ENCODE data around the gene RPL41. TPM values are rescaled to one million over a fixed set of nuclear protein-coding genes. Genes with fewer than 3 reads are reported as not detected.

Gene RPL41
- total RNA-seq, 1 experiment from 2014 or later: 4,637 TPM

GRCh38 chr12:56086608-56087007 is 29.8 kb upstream of the RPL41 start:
- peak overlapping the region in 2 of 3 experiments; percentile 47 to 49; a peak in 2 of 7 replicates for H3K27ac Mint-ChIP-seq
- Histone ChIP-seq H2BK12ac (ENCODE audit: insufficient read length, low read depth, low read length) (no peak overlapping the region), H2AFZ (ENCODE audit: low read length) (no peak overlapping the region), H3K18ac (ENCODE audit: insufficient read length, low read depth, low read length) (no peak overlapping the region), H3K23me2 (ENCODE audit: insufficient read length, low read depth, low read length, poor library complexity, severe bottlenecking) (no peaks in the 10 kb centered on the region), H3K27ac (ENCODE audit: insufficient read length, low read depth, low read length) (no peak overlapping the region), H2BK120ac (ENCODE audit: low read depth, low read length, poor library complexity, severe bottlenecking) (no peak overlapping the region), H4K5ac (ENCODE audit: insufficient read length, low read depth, low read length) (no peak overlapping the region), H2BK5ac (ENCODE audit: insufficient read length, low read length) (no peak overlapping the region), H4K91ac (ENCODE audit: insufficient read length, low read depth, low read length) (no peak overlapping the region), H3K9ac (ENCODE audit: extremely low read depth, insufficient read length, low read length) (no peak overlapping the region), H4K20me1 (ENCODE audit: control insufficient read depth, insufficient read depth, insufficient read length) (no peaks in the 10 kb centered on the region), H3K79me1 (ENCODE audit: insufficient read depth, low read depth, low read length, poor library complexity, severe bottlenecking) (no peaks in the 10 kb centered on the region), H3K14ac (ENCODE audit: insufficient read depth, low read length) (no peak overlapping the region), H2BK20ac (ENCODE audit: low read depth, low read length, poor library complexity, severe bottlenecking) (no peak overlapping the region), H3K79me2 (ENCODE audit: insufficient read depth, low read length) (peaks cover 6% of the 10 kb centered on the region; the same call in 1 of the 2 replicates), H2BK15ac (ENCODE audit: low read depth, low read length) (no peak overlapping the region), H3K4ac (ENCODE audit: low read depth, low read length) (no peak overlapping the region), H3K4me1 (ENCODE audit: insufficient read depth, low read length) (no peaks in the 10 kb centered on the region), H4K8ac (replicated peaks; ENCODE audit: insufficient read length, low read depth, low read length) (no peak overlapping the region), H3K4me2 (ENCODE audit: insufficient read depth, insufficient read length, low read length) (no peak overlapping the region), H3K27me3 (ENCODE audit: insufficient read depth, low read length) (no peaks in the 10 kb centered on the region), H3T11ph (ENCODE audit: low read length) (no peak overlapping the region), H2AK5ac (ENCODE audit: insufficient read length, low read length) (no peak overlapping the region), H3K56ac (ENCODE audit: insufficient read length, low read depth, low read length) (no peak overlapping the region), H3K23ac (ENCODE audit: insufficient read length, low read depth, low read length) (no peak overlapping the region), H3K9me3 (ENCODE audit: control insufficient read depth, low read depth, low read length) (no peaks in the 10 kb centered on the region)
- no peak overlapping the region; a peak in 1 of 5 replicates for H3K4me3 Mint-ChIP-seq
- peaks cover 33 to 73% (median 70%) of the 10 kb centered on the region in 3 experiments for H3K36me3 Mint-ChIP-seq (ENCODE audit: insufficient read depth in 1 of 3, low read depth in 3 of 3)
- TF ChIP-seq CTCF (conservative IDR thresholded peaks at IDR 0.05): no peak
- no peaks in the 10 kb centered on the region for H3K27me3 Mint-ChIP-seq (ENCODE audit: low read depth)
- WGBS (ENCODE audit: extremely low coverage, insufficient read length, low lambda C conversion rate): no CpG with 5 or more reads among the region's 6 CpGs
- H3K9me3 Mint-ChIP-seq: no peaks in the 10 kb centered on the region
- no peak for DNase-seq
- H3K4me1 Mint-ChIP-seq: peaks cover 5 to 8% of the 10 kb centered on the region in 2 experiments
